GM12873 (cell line): ENCODE data around the gene TSPAN15.

Experiments
- CTCF ChIP-seq: IDR thresholded peaks from 2 replicates; pipeline ENCODE4 v1.5.1; 2012; ENCODE audit warnings: low read depth, mild to moderate bottlenecking, moderate library complexity, low read length, control low read depth; ENCODE audit not compliant: insufficient read depth; ENCODE audit errors: missing control alignments

TSPAN15 gene

GRCh38 chr10:69457771-69458237 lies 6.5 kb downstream of the TSPAN15 start:
- no peak for TF ChIP-seq CTCF

- no peak for TF ChIP-seq CTCF
Measured at GRCh38 chr10:69458430-69459100, 7.3 kb downstream of the TSPAN15 start.

- no peak for TF ChIP-seq CTCF
Measured at GRCh38 chr10:69459101-69459790, 8.0 kb downstream of the TSPAN15 start.

GRCh38 chr10:69459893-69460575 lies 8.8 kb downstream of the TSPAN15 start:
- no peak for TF ChIP-seq CTCF

GRCh38 chr10:69460576-69461242 lies 9.4 kb downstream of the TSPAN15 start:
- TF ChIP-seq CTCF: no peak

- TF ChIP-seq CTCF: no peak
Measured at GRCh38 chr10:69461243-69462025, 10.2 kb downstream of the TSPAN15 start.
